Karpas-422 (cell line): Measurements from ENCODE around the gene DYRK4. TPM values are rescaled to one million over a fixed set of nuclear protein-coding genes. Genes with fewer than 3 reads are reported as not detected.

Experiments used
- DNase-seq: peaks from one replicate; pipeline ENCODE4 v3.0.0-alpha.2; 2015
- H2AFZ ChIP-seq: fragments of 200-600 bp; sonication (generic); 2 replicates; pipeline ENCODE4 v1.6.1; 2014; ENCODE audit warnings: antibody characterized with exemption, low read length, mixed read lengths
- H3K27ac ChIP-seq: fragments of 200-600 bp; sonication (generic); 2 replicates; pipeline ENCODE4 v1.5.1; 2014; ENCODE audit warnings: mild to moderate bottlenecking, low read length, moderate library complexity
- H3K27me3 ChIP-seq: fragments of 200-600 bp; sonication (generic); 2 replicates; pipeline ENCODE4 v1.6.1; 2014; ENCODE audit warnings: low read length, mixed read lengths
- H3K36me3 ChIP-seq: fragments of 200-600 bp; sonication (generic); 2 replicates; pipeline ENCODE4 v1.6.1; 2014; ENCODE audit warnings: low read length, mixed read lengths; ENCODE audit not compliant: insufficient read depth
- H3K4me1 ChIP-seq: fragments of 200-600 bp; sonication (generic); 2 replicates; pipeline ENCODE4 v1.6.1; 2014; ENCODE audit warnings: mild to moderate bottlenecking, low read length, mixed read lengths
- H3K4me2 ChIP-seq: fragments of 200-600 bp; sonication (generic); 2 replicates; pipeline ENCODE4 v1.6.1; 2014; ENCODE audit warnings: low read length, low read depth, mild to moderate bottlenecking; ENCODE audit not compliant: poor library complexity, severe bottlenecking
- H3K4me3 ChIP-seq: fragments of 200-600 bp; sonication (generic); 2 replicates; pipeline ENCODE4 v1.5.1; 2014; ENCODE audit warnings: mild to moderate bottlenecking, antibody characterized with exemption, low read length, mixed read lengths
- H3K79me2 ChIP-seq: fragments of 200-600 bp; sonication (generic); 2 replicates; pipeline ENCODE4 v1.6.1; 2014; ENCODE audit warnings: mild to moderate bottlenecking, low read length, mixed read lengths
- H3K9ac ChIP-seq: fragments of 200-600 bp; sonication (generic); 2 replicates; pipeline ENCODE4 v1.6.0; 2014; ENCODE audit warnings: low read length
- H3K9me2 ChIP-seq: fragments of 200-600 bp; sonication (generic), shearing (Covaris generic); replicated peaks from 2 replicates; pipeline ENCODE4 v1.6.0; 2014; ENCODE audit warnings: mild to moderate bottlenecking, low read length, moderate library complexity; ENCODE audit not compliant: insufficient read depth
- H3K9me3 ChIP-seq: fragments of 300-700, 200-600 bp; sonication (generic); 2 replicates; pipeline ENCODE4 v1.6.1; 2014; ENCODE audit warnings: low read length, mixed read lengths
- H4K20me1 ChIP-seq: fragments of 200-600 bp; sonication (generic); 2 replicates; pipeline ENCODE4 v1.6.1; 2014; ENCODE audit warnings: mild to moderate bottlenecking, antibody characterized with exemption, low read length, low read depth; ENCODE audit not compliant: insufficient read depth
- total RNA-seq: library from RNA; depleted of rRNA; stranded (reverse); fragments of >200 nt; shearing (Covaris generic); gene quantifications from 2 replicates; pipeline ENCODE4 v1.2.3, GENCODE V29; 2014; ENCODE audit warnings: low replicate concordance; rRNA removed

DYRK4 gene
- total RNA-seq, 1 experiment from 2014 or later = 44.9 TPM

GRCh38 chr12:4645023-4645422 is 83.0 kb downstream of the DYRK4 start:
- Histone ChIP-seq H3K27ac (no peak overlapping the region), H3K4me3 (no peak overlapping the region), H3K9ac (no peak overlapping the region), H2AFZ (no peak overlapping the region), H3K4me1 (peaks cover 29% of the 10 kb centered on the region), H3K9me2 (no peaks in the 10 kb centered on the region), H4K20me1 (no peaks in the 10 kb centered on the region), H3K4me2 (no peak overlapping the region), H3K36me3 (no peaks in the 10 kb centered on the region), H3K27me3 (no peaks in the 10 kb centered on the region), H3K9me3 (no peaks in the 10 kb centered on the region), H3K79me2 (peaks cover 11% of the 10 kb centered on the region)
- no peak for DNase-seq

- H3K4me1 ChIP-seq = peaks cover 50% of the 10 kb centered on the region
- peak overlapping the region; percentile 74 for H3K4me3 ChIP-seq
- H3K9me3 ChIP-seq = no peaks in the 10 kb centered on the region
- H3K9me2 ChIP-seq = no peaks in the 10 kb centered on the region
- peak; percentile 66 for DNase-seq
- H3K27me3 ChIP-seq = no peaks in the 10 kb centered on the region
- peak overlapping the region; percentile 78 for H3K9ac ChIP-seq
- peak overlapping the region; percentile 22; the same call in 1 of the 2 replicates for H2AFZ ChIP-seq
- peak overlapping the region; percentile 16; the same call in 1 of the 2 replicates for H3K27ac ChIP-seq
- H3K79me2 ChIP-seq = peaks cover 40% of the 10 kb centered on the region
- H3K4me2 ChIP-seq = peak overlapping the region; percentile 73
- H4K20me1 ChIP-seq = no peaks in the 10 kb centered on the region
- no peaks in the 10 kb centered on the region for H3K36me3 ChIP-seq
Measured at GRCh38 chr12:4648104-4648500, 86.1 kb downstream of the DYRK4 start.

- H4K20me1 ChIP-seq = no peaks in the 10 kb centered on the region
- peak within 1 kb of the TSS; percentile 78 for H3K9ac ChIP-seq
- no peaks in the 10 kb centered on the region for H3K9me2 ChIP-seq
- H3K27me3 ChIP-seq = no peaks in the 10 kb centered on the region
- H3K27ac ChIP-seq = peak within 1 kb of the TSS; percentile 16; the same call in 1 of the 2 replicates
- peak within 1 kb of the TSS; percentile 63 for H2AFZ ChIP-seq
- H3K4me1 ChIP-seq = peaks cover 47% of the 10 kb centered on the region
- H3K9me3 ChIP-seq = no peaks in the 10 kb centered on the region
- DNase-seq = peak; percentile 93
- peaks cover 46% of the 10 kb centered on the region for H3K79me2 ChIP-seq
- H3K36me3 ChIP-seq = peaks cover 2% of the 10 kb centered on the region; the same call in 1 of the 2 replicates
- H3K4me2 ChIP-seq = peak within 1 kb of the TSS; percentile 73
- peak within 1 kb of the TSS; percentile 74 for H3K4me3 ChIP-seq
Measured at GRCh38 chr12:4648501-4649357, 86.7 kb downstream of the DYRK4 start, which contains the start of the genes AKAP3 and NDUFA9. TSS of gene AKAP3 (minus strand) at chr12:4649051. CDS start at chr12:4638196, 10,855 bp downstream. TSS of gene NDUFA9 (plus strand) at chr12:4649114. CDS start at chr12:4649127, 13 bp downstream.

GRCh38 chr12:4649358-4649661 is 87.3 kb downstream of the DYRK4 start:
- peaks cover 52% of the 10 kb centered on the region for H3K79me2 ChIP-seq
- peaks cover 43% of the 10 kb centered on the region for H3K4me1 ChIP-seq
- peaks cover 7% of the 10 kb centered on the region; the same call in 1 of the 2 replicates for H3K36me3 ChIP-seq
- H3K27ac ChIP-seq = peak overlapping the region; percentile 8; the same call in 1 of the 2 replicates
- peak overlapping the region; percentile 74 for H3K4me3 ChIP-seq
- no peaks in the 10 kb centered on the region for H3K9me2 ChIP-seq
- H3K9me3 ChIP-seq = no peaks in the 10 kb centered on the region
- H4K20me1 ChIP-seq = no peaks in the 10 kb centered on the region
- no peak for DNase-seq
- peak overlapping the region; percentile 73 for H3K4me2 ChIP-seq
- peak overlapping the region; percentile 63 for H2AFZ ChIP-seq
- no peaks in the 10 kb centered on the region for H3K27me3 ChIP-seq
- H3K9ac ChIP-seq = peak overlapping the region; percentile 78

- no peak overlapping the region for H3K27ac ChIP-seq
- no peak overlapping the region for H3K4me3 ChIP-seq
- no peak overlapping the region for H3K9ac ChIP-seq
- no peaks in the 10 kb centered on the region for H3K9me2 ChIP-seq
- H2AFZ ChIP-seq = no peak overlapping the region
- no peaks in the 10 kb centered on the region for H4K20me1 ChIP-seq
- peaks cover 34% of the 10 kb centered on the region for H3K36me3 ChIP-seq
- H3K27me3 ChIP-seq = no peaks in the 10 kb centered on the region
- no peak for DNase-seq
- H3K79me2 ChIP-seq = peaks cover 65% of the 10 kb centered on the region
- H3K4me2 ChIP-seq = no peak overlapping the region
- H3K4me1 ChIP-seq = peaks cover 28% of the 10 kb centered on the region
- H3K9me3 ChIP-seq = no peaks in the 10 kb centered on the region
Measured at GRCh38 chr12:4653257-4653656, 91.2 kb downstream of the DYRK4 start.

- DNase-seq = no peak
- H3K36me3 ChIP-seq = peaks cover 36% of the 10 kb centered on the region
- H3K9me2 ChIP-seq = no peaks in the 10 kb centered on the region
- no peak overlapping the region for H3K9ac ChIP-seq
- no peaks in the 10 kb centered on the region for H3K27me3 ChIP-seq
- H3K4me2 ChIP-seq = no peak overlapping the region
- no peak overlapping the region for H3K27ac ChIP-seq
- H3K4me1 ChIP-seq = peaks cover 24% of the 10 kb centered on the region
- no peaks in the 10 kb centered on the region for H3K9me3 ChIP-seq
- H2AFZ ChIP-seq = no peak overlapping the region
- H3K79me2 ChIP-seq = peaks cover 65% of the 10 kb centered on the region
- H4K20me1 ChIP-seq = no peaks in the 10 kb centered on the region
- H3K4me3 ChIP-seq = no peak overlapping the region
Measured at GRCh38 chr12:4653691-4654090, 91.7 kb downstream of the DYRK4 start.

Other genes with a start within 250 kb of the DYRK4 start
- 4.8 and 9.0 TPM in 2 replicates for gene TIGAR, start 241.0 kb upstream of the DYRK4 start, total RNA-seq
- not detected in 2 replicates for gene FGF23, start 182.5 kb upstream of the DYRK4 start, total RNA-seq
- not detected in 2 replicates for gene FGF6, start 116.4 kb upstream of the DYRK4 start, total RNA-seq
- 14.1 and 39.2 TPM in 2 replicates for gene RAD51AP1, start 23.3 kb upstream of the DYRK4 start, total RNA-seq
- 0.56 and 0.69 TPM in 2 replicates for gene AKAP3, start 86.8 kb downstream of the DYRK4 start, total RNA-seq
- 72.2 and 83.9 TPM in 2 replicates for gene NDUFA9, start 86.9 kb downstream of the DYRK4 start, total RNA-seq
- not detected in 2 replicates for gene GALNT8, start 158.2 kb downstream of the DYRK4 start, total RNA-seq